ENCODE data around the gene LRRC3B. TPM values are rescaled to one million over a fixed set of nuclear protein-coding genes. Genes with fewer than 3 reads are reported as not detected.
A peak's percentile ranks its signal among the peaks of the same experiment; 100 is the strongest.

The LRRC3B gene
- total and polyA plus RNA-seq, 2 donors from 2014 or later = 0.19 TPM; not detected in 1

DNA sequence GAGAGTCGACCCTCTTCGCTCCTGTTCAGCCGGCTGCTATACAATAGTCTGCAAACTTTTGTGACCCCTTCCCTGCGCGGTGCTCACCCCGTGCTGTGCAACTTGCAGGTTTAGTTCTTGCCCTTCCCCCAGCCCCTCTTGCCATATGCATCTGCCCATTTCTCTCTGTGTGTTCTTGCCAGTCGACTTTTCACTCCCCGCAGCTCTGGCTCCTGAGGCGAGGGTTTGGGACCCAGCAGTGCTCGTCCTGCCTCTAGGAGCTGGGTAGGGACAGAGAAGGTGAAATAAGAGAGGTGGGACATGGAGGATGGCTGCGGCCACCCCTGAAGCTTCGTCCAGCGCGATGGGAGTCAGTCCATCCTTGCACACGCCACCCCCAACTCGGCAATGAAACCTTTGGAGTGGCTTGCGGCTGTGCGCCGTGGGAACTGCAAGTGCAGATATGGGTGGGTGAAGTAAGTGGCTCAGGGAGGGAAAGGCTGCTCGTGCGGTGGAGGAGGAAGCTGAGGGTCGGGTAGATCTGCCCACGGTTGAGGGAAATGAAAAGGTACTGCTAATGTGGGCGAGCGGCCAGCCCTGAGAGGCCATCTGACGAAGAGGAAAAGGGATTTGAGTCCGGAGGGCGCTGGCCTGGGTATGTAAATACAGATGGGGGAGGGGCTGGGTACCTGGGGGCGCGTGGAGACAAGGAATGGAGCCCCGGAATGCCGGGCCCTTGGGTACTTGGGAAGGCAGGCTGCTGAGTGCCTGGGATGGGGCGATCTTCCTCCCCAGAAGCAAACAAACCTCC, 1.0 kb downstream of the LRRC3B start:
- no peak overlapping the region for H3K27ac ChIP-seq (ENCODE audit: low read depth in 2 of 2, low read length in 2 of 2)
- FAIRE-seq (no peak), DNase-seq (peak; percentile 25 to 57 (median 47))
- H3K4me3 ChIP-seq (ENCODE audit: low read length in 3 of 3) = peak overlapping the region in 1 of 3 donors; percentile 34
- H3K36me3 ChIP-seq (ENCODE audit: control insufficient read depth in 2 of 3, insufficient read depth in 3 of 3, low read length in 3 of 3) = no peaks in the 10 kb centered on the region
- intact Hi-C loops (cut with DNase I) = no loop called here
- H3K9ac ChIP-seq (ENCODE audit: low read length in 3 of 3) = no peak overlapping the region
- peaks cover 0 to 2% (median 0%) of the 10 kb centered on the region in 3 donors for H3K4me1 ChIP-seq (ENCODE audit: control insufficient read depth in 2 of 3, insufficient read depth in 2 of 3, low read depth in 1 of 3, low read length in 3 of 3)
- H3K27me3 ChIP-seq (ENCODE audit: control insufficient read depth, insufficient read depth, low read length) = peaks cover 10% of the 10 kb centered on the region
- no peaks in the 10 kb centered on the region for H3K9me3 ChIP-seq (ENCODE audit: control insufficient read depth in 2 of 3, insufficient read depth in 1 of 3, low read length in 3 of 3)
- TF ChIP-seq, protein P1, sequence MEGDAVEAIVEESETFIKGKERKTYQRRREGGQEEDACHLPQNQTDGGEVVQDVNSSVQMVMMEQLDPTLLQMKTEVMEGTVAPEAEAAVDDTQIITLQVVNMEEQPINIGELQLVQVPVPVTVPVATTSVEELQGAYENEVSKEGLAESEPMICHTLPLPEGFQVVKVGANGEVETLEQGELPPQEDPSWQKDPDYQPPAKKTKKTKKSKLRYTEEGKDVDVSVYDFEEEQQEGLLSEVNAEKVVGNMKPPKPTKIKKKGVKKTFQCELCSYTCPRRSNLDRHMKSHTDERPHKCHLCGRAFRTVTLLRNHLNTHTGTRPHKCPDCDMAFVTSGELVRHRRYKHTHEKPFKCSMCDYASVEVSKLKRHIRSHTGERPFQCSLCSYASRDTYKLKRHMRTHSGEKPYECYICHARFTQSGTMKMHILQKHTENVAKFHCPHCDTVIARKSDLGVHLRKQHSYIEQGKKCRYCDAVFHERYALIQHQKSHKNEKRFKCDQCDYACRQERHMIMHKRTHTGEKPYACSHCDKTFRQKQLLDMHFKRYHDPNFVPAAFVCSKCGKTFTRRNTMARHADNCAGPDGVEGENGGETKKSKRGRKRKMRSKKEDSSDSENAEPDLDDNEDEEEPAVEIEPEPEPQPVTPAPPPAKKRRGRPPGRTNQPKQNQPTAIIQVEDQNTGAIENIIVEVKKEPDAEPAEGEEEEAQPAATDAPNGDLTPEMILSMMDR (IDR thresholded peaks at IDR 0.05; ENCODE audit: borderline replicate concordance, extremely low read depth, insufficient read depth) = no peak

DNA sequence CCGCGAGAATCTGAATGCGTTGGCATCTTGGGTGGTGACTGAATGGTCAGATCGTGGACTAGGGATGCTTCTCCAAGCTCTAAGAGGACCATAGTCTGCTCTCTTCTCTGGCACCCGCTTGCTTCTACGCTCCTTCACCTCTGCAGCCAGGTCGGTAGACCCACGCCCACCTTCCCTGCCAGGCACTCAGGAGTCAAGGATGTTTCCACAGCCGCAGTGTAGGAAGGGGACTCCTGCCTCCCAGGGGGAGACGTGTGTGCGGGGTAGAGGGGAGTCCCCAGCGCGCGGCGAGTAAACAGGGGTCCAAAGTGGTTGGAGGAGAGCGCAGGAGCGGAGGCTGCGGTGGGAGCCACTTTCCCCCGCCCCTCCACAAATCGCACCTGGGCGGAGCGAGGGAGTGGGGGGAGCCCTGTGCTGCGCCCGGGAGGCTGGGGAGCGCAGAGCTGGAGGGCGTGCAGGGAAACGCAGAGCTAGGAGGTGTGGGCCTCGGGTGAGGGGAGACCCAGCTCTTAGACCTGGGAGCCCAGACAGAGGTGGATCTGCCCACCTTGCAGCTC, 1.7 kb downstream of the LRRC3B start:
- peak in 4 of 5 donors; percentile 19 to 50 (median 38) for DNase-seq
- TF ChIP-seq, protein P1 (IDR thresholded peaks at IDR 0.05; ENCODE audit: borderline replicate concordance, extremely low read depth, insufficient read depth) = no peak
- H3K27ac ChIP-seq (ENCODE audit: low read depth in 2 of 2, low read length in 2 of 2) = no peak overlapping the region
- intact Hi-C loops (cut with DNase I) = no loop called here
- peak overlapping the region in 1 of 3 donors; percentile 36 for H3K4me3 ChIP-seq (ENCODE audit: low read length in 3 of 3)
- no peaks in the 10 kb centered on the region for H3K9me3 ChIP-seq (ENCODE audit: control insufficient read depth in 2 of 3, insufficient read depth in 1 of 3, low read length in 3 of 3)
- H3K9ac ChIP-seq (ENCODE audit: low read length in 3 of 3) = no peak overlapping the region
- no peak for FAIRE-seq
- peaks cover 10% of the 10 kb centered on the region for H3K27me3 ChIP-seq (ENCODE audit: control insufficient read depth, insufficient read depth, low read length)
- no peaks in the 10 kb centered on the region for H3K36me3 ChIP-seq (ENCODE audit: control insufficient read depth in 2 of 3, insufficient read depth in 3 of 3, low read length in 3 of 3)
- peaks cover 0 to 2% (median 0%) of the 10 kb centered on the region in 3 donors for H3K4me1 ChIP-seq (ENCODE audit: control insufficient read depth in 2 of 3, insufficient read depth in 2 of 3, low read depth in 1 of 3, low read length in 3 of 3)

DNA sequence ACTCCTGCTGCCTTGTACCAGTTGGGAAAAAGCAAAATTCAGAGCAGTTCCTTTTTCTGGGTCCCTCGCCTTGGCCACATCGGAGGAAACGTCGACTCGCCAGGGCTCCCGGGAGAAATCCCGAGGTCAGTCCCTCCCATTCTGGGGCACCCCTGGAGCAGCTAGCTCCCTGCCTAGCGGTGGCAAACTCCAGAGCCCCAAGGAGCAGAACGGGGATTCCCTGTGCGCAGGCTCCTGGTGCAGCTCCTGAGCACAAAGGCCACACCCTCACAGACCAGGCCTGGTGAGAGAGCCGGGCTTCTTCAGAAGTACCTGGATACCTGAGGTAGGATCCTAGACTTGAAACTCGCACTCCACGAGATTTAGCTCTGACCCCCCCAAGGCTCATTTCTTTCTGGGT, 2.6 kb downstream of the LRRC3B start:
- intact Hi-C loops (cut with DNase I) = no loop called here
- Histone ChIP-seq H3K27me3 (ENCODE audit: control insufficient read depth, insufficient read depth, low read length) (peaks cover 10% of the 10 kb centered on the region), H3K36me3 (ENCODE audit: control insufficient read depth in 2 of 3, insufficient read depth in 3 of 3, low read length in 3 of 3) (no peaks in the 10 kb centered on the region), H3K4me3 (ENCODE audit: low read length in 3 of 3) (no peak overlapping the region), H3K27ac (ENCODE audit: low read depth in 2 of 2, low read length in 2 of 2) (no peak overlapping the region), H3K4me1 (ENCODE audit: control insufficient read depth in 2 of 3, insufficient read depth in 2 of 3, low read depth in 1 of 3, low read length in 3 of 3) (peaks cover 0 to 2% (median 0%) of the 10 kb centered on the region in 3 donors), H3K9ac (ENCODE audit: low read length in 3 of 3) (no peak overlapping the region), H3K9me3 (ENCODE audit: control insufficient read depth in 2 of 3, insufficient read depth in 1 of 3, low read length in 3 of 3) (no peaks in the 10 kb centered on the region)
- TF ChIP-seq, protein P1 (IDR thresholded peaks at IDR 0.05; ENCODE audit: borderline replicate concordance, extremely low read depth, insufficient read depth) = no peak
- FAIRE-seq (no peak), DNase-seq (peak in 2 of 5 donors; percentile 29 to 42)

All from kidney (tissue), 14 donors.